Sigmoid colon (tissue), 4 donors: ENCODE measurements around the gene CEP44.

Experiments used
- CTCF ChIP-seq, 4 experiments: fragments of 450-650 bp in 3 of 4; fragments of 200-600 bp in 1 of 4; IDR thresholded peaks; one replicate each; pipeline ENCODE4 v1.5.1; 2016 to 2019; ENCODE audit warnings: antibody characterized with exemption in 4 of 4, mild to moderate bottlenecking in 3 of 4, moderate library complexity in 2 of 4
- EP300 ChIP-seq, 4 donors: sonication (generic); formaldehyde crosslinking; IDR thresholded peaks; one replicate each; pipeline ENCODE4 v1.6.1; 2017; ENCODE audit warnings: antibody characterized with exemption in 4 of 4
- POLR2A ChIP-seq, 2 donors: fragments of 450-650 bp; IDR thresholded peaks; one replicate each; pipeline ENCODE4 v1.6.1; 2016; ENCODE audit warnings: antibody characterized with exemption in 2 of 2, mild to moderate bottlenecking in 2 of 2, moderate library complexity in 2 of 2
- POLR2AphosphoS5 ChIP-seq, 4 donors: sonication (generic); formaldehyde crosslinking; IDR thresholded peaks; one replicate each; pipeline ENCODE4 v1.6.1; 2017; ENCODE audit warnings: antibody characterized with exemption in 4 of 4

- no peak for TF ChIP-seq CTCF (IDR thresholded peaks at IDR 0.05)
- no peak for TF ChIP-seq POLR2A (IDR thresholded peaks at IDR 0.05)
- no peak for TF ChIP-seq EP300 (IDR thresholded peaks at IDR 0.05)
- no peak for TF ChIP-seq POLR2AphosphoS5 (IDR thresholded peaks at IDR 0.05)
Measured at GRCh38 chr4:174252412-174252811, 31.3 kb upstream of the CEP44 start.
